A549 (cell line): ENCODE data around the gene KRTAP24-1. TPM values are rescaled to one million over a fixed set of nuclear protein-coding genes. Genes with fewer than 3 reads are reported as not detected.

Experiments
- ATAC-seq, 2 experiments: fragments of 200-7000 bp in 1 of 2; fragments of >200 bp in 1 of 2; cut with Nextera tagmentation in 1 of 2; cut with Tn5 transposase in 1 of 2; 3 replicates each; pipeline versions ENCODE4 v1.8.0 to v1.9.1; 2018 to 2020; ENCODE audit warnings: mild to moderate bottlenecking in 1 of 2, moderate library complexity in 1 of 2
- CTCF ChIA-PET: fragments of 300-600 bp; sonication (Branson Sonifier 250); formaldehyde crosslinking; extraction: SDS; loops from one replicate; lab custom pipeline; 2021; ENCODE audit warnings: antibody characterized with exemption, inconsistent platforms; lab: Yijun Ruan, JAX
- POLR2A ChIA-PET: fragments of 350-600 bp; formaldehyde crosslinking; extraction: SDS; loops from one replicate; lab custom pipeline; 2021; ENCODE audit warnings: antibody characterized with exemption, inconsistent platforms; lab: Yijun Ruan, JAX
- DNase-seq, 2 experiments: peaks; one replicate each; pipeline versions ENCODE4 v3.0.0 to v3.0.0-alpha.2; 2011 to 2016; ENCODE audit warnings: low read depth in 1 of 2, low spot score in 1 of 2
- FAIRE-seq: peaks from 2 replicates; lab custom pipeline; 2011; peaks lifted over from hg19 to GRCh38; lab: Jason Lieb, UNC
- H3K27ac ChIP-seq, 2 experiments: fragments of >200 bp; sonication (Bioruptor Twin); formaldehyde crosslinking; 3 replicates each; pipeline ENCODE4 v1.5.1; 2016 to 2017
- H3K4me1 ChIP-seq: fragments of >200 bp; sonication (Bioruptor Twin); formaldehyde crosslinking; 3 replicates; pipeline ENCODE4 v1.6.1; 2016
- H3K4me2 ChIP-seq: fragments of >200 bp; sonication (Bioruptor Twin); formaldehyde crosslinking; 3 replicates; pipeline ENCODE4 v1.6.1; 2016
- H3K4me3 ChIP-seq: fragments of >200 bp; sonication (Bioruptor Twin); formaldehyde crosslinking; 3 replicates; pipeline ENCODE4 v1.5.1; 2016
- H3K9me3 ChIP-seq: fragments of >200 bp; sonication (Bioruptor Twin); formaldehyde crosslinking; 3 replicates; pipeline ENCODE4 v1.6.1; 2016
- BHLHE40 ChIP-seq: IDR thresholded peaks from 2 replicates; pipeline ENCODE4 v1.6.1; 2012; ENCODE audit warnings: low read depth, low read length, inconsistent platforms
- CBX8 ChIP-seq: fragments of 200-600 bp; sonication (generic); IDR thresholded peaks from 2 replicates; pipeline ENCODE4 v1.6.1; 2016
- CHD2 ChIP-seq: fragments of 150-350 bp; IDR thresholded peaks from 2 replicates; pipeline ENCODE4 v1.6.1; 2014; ENCODE audit warnings: low read length; ENCODE audit not compliant: partially characterized antibody
- EP300 ChIP-seq, 2 experiments: fragments of >200 bp; sonication (Bioruptor Twin); formaldehyde crosslinking; IDR thresholded peaks; 2 replicates in 1 of 2; 3 replicates in 1 of 2; pipeline ENCODE4 v1.6.1; 2016 to 2017
- ESRRA ChIP-seq: fragments of 150-350 bp; IDR thresholded peaks from 2 replicates; pipeline ENCODE4 v1.6.1; 2014; ENCODE audit warnings: mild to moderate bottlenecking, low read length, borderline replicate concordance
- FOSB ChIP-seq: fragments of 250-450 bp; sonication (Bioruptor Pico); IDR thresholded peaks from 2 replicates; pipeline ENCODE4 v1.5.0; 2020; ENCODE audit warnings: mild to moderate bottlenecking, moderate library complexity
- FOSL2 ChIP-seq, 2 experiments: fragments of 450-650 bp in 1 of 2; fragments of >200 bp in 1 of 2; sonication (Bioruptor Twin) in 1 of 2; formaldehyde crosslinking; IDR thresholded peaks; 2 replicates each; pipeline versions ENCODE4 v1.5.0 to v1.6.1; 2016 to 2020; ENCODE audit warnings: mild to moderate bottlenecking in 1 of 2, moderate library complexity in 1 of 2
- FOXS1 ChIP-seq: fragments of 250-450 bp; sonication (Bioruptor Pico); IDR thresholded peaks from 2 replicates; pipeline ENCODE4 v1.5.0; 2020; ENCODE audit warnings: mild to moderate bottlenecking, moderate library complexity
- GATA3 ChIP-seq: IDR thresholded peaks from 2 replicates; pipeline ENCODE4 v1.6.1; 2012; ENCODE audit warnings: borderline replicate concordance
- HDAC2 ChIP-seq: fragments of 200-600 bp; sonication (generic); IDR thresholded peaks from 2 replicates; pipeline ENCODE4 v1.6.1; 2016
- HOXA7 ChIP-seq: fragments of 250-450 bp; sonication (Bioruptor Pico); IDR thresholded peaks from 2 replicates; pipeline ENCODE4 v1.5.0; 2020; ENCODE audit warnings: mild to moderate bottlenecking, moderate library complexity
- HOXB13 ChIP-seq: fragments of 250-450 bp; sonication (Bioruptor Pico); IDR thresholded peaks from 2 replicates; pipeline ENCODE4 v1.5.0; 2020; ENCODE audit warnings: low read depth, mild to moderate bottlenecking, moderate library complexity
- HOXB5 ChIP-seq: fragments of 250-450 bp; sonication (Bioruptor Pico); IDR thresholded peaks from 2 replicates; pipeline ENCODE4 v1.5.0; 2020; ENCODE audit warnings: mild to moderate bottlenecking, moderate library complexity
- JUN ChIP-seq, 2 experiments: fragments of >200 bp; sonication (Bioruptor Twin); formaldehyde crosslinking; IDR thresholded peaks; 2 replicates in 1 of 2; 3 replicates in 1 of 2; pipeline ENCODE4 v1.6.1; 2016 to 2017
- JUNB ChIP-seq: fragments of >200 bp; sonication (Bioruptor Twin); formaldehyde crosslinking; IDR thresholded peaks from 2 replicates; pipeline ENCODE4 v1.6.1; 2016
- KDM1A ChIP-seq: fragments of 200-600 bp; sonication (generic); IDR thresholded peaks from 2 replicates; pipeline ENCODE4 v1.6.1; 2016; ENCODE audit warnings: low read depth, mild to moderate bottlenecking
- MAFK ChIP-seq: fragments of 450-650 bp; IDR thresholded peaks from 2 replicates; pipeline ENCODE4 v1.6.1; 2014; ENCODE audit not compliant: partially characterized antibody
- MYC ChIP-seq: IDR thresholded peaks from 2 replicates; pipeline ENCODE4 v1.6.1; 2012; ENCODE audit warnings: mild to moderate bottlenecking, inconsistent platforms, low read length, improper control_type of control experiment, borderline replicate concordance
- NR3C1 ChIP-seq: fragments of >200 bp; sonication (Bioruptor Twin); formaldehyde crosslinking; IDR thresholded peaks from 3 replicates; pipeline ENCODE4 v1.6.1; 2017
- PBX3 ChIP-seq: IDR thresholded peaks from 2 replicates; pipeline ENCODE4 v1.6.1; 2012
- PHF8 ChIP-seq: fragments of 200-600 bp; sonication (generic); IDR thresholded peaks from 2 replicates; pipeline ENCODE4 v1.6.1; 2016; ENCODE audit warnings: low read depth, mild to moderate bottlenecking, antibody characterized with exemption, moderate library complexity, borderline replicate concordance
- POLR2A ChIP-seq: IDR thresholded peaks from 2 replicates; pipeline ENCODE4 v1.6.1; 2012; ENCODE audit warnings: mild to moderate bottlenecking, low read length
- POLR2AphosphoS2 ChIP-seq: conservative IDR thresholded peaks from 2 replicates; pipeline ENCODE4 v1.6.1; 2012; ENCODE audit warnings: low read length, improper control_type of control experiment, inconsistent platforms
- RAD21 ChIP-seq, 2 experiments: fragments of >200 bp in 1 of 2; sonication (Bioruptor Twin) in 1 of 2; formaldehyde crosslinking in 1 of 2; IDR thresholded peaks in 1 of 2; conservative IDR thresholded peaks in 1 of 2; 2 replicates in 1 of 2; 3 replicates in 1 of 2; pipeline ENCODE4 v1.6.1; 2012 to 2018; ENCODE audit warnings: inconsistent platforms in 1 of 2
- REST ChIP-seq: fragments of 200-600 bp; sonication (generic); IDR thresholded peaks from 2 replicates; pipeline ENCODE4 v1.6.1; 2016; ENCODE audit warnings: antibody characterized with exemption, mild to moderate bottlenecking, moderate library complexity
- RNF2 ChIP-seq: fragments of 200-600 bp; sonication (generic); IDR thresholded peaks from 2 replicates; pipeline ENCODE4 v1.6.1; 2016; ENCODE audit warnings: low read depth, mild to moderate bottlenecking, antibody characterized with exemption, moderate library complexity, borderline replicate concordance
- SREBF2 ChIP-seq: fragments of 450-650 bp; IDR thresholded peaks from 2 replicates; pipeline ENCODE4 v1.6.1; 2014; ENCODE audit warnings: mild to moderate bottlenecking, moderate library complexity
- TFCP2L1 ChIP-seq: fragments of 250-450 bp; sonication (Bioruptor Pico); IDR thresholded peaks from 2 replicates; pipeline ENCODE4 v1.5.0; 2021; ENCODE audit warnings: mild to moderate bottlenecking
- TP53 ChIP-seq: fragments of 250-450 bp; sonication (Bioruptor Pico); IDR thresholded peaks from 2 replicates; pipeline ENCODE4 v1.5.0; 2021; ENCODE audit warnings: mild to moderate bottlenecking, moderate library complexity
- ZC3H11A ChIP-seq: fragments of 450-650 bp; IDR thresholded peaks from 2 replicates; pipeline ENCODE4 v1.6.1; 2014; ENCODE audit warnings: antibody characterized with exemption, mild to moderate bottlenecking
- ZNF302 ChIP-seq: fragments of 250-450 bp; sonication (Bioruptor Pico); IDR thresholded peaks from 2 replicates; pipeline ENCODE4 v1.9.0; 2021; ENCODE audit warnings: inconsistent platforms, mild to moderate bottlenecking, moderate library complexity
- ZSCAN20 ChIP-seq: fragments of 250-450 bp; sonication (Bioruptor Pico); IDR thresholded peaks from 2 replicates; pipeline ENCODE4 v1.8.0; 2022; ENCODE audit warnings: mild to moderate bottlenecking, moderate library complexity
- WGBS: methylation state at CpG from one replicate; pipeline ENCODE4 v1.1.6; 2017; ENCODE audit errors: missing lambda C conversion rate; 5-methylcytosine and 5-hydroxymethylcytosine counted together
- polyA plus RNA-seq, 4 experiments: library from polyadenylated mRNA; depleted of rRNA in 3 of 4; stranded (reverse); fragments of >200 nt; fragmentation: RNase III in 1 of 4; extraction: RNeasy Plus Mini Kit Qiagen cat#74134 plus additional on column Dnase treatment in 1 of 4; gene quantifications; 2 replicates in 3 of 4; 3 replicates in 1 of 4; pipeline ENCODE4 v1.2.3, GENCODE V29; 2011 to 2017

The KRTAP24-1 gene
- polyA plus RNA-seq, 2 of the 4 experiments (the other 2 are of a cell fraction) = not detected

- Histone ChIP-seq H3K4me1 (no peaks in the 10 kb centered on the region), H3K27ac (no peak overlapping the region), H3K4me2 (no peak overlapping the region), H3K4me3 (no peak overlapping the region), H3K9me3 (no peaks in the 10 kb centered on the region)
- CTCF ChIA-PET = interaction anchor here (0.7 to 1.3 kb wide), 6 partner anchors 14 to 737 kb away, joined by 3 to 4 read pairs (median 4); no protein-coding TSS in a partner anchor
- 8% methylated on average over 4 of the region's 4 CpGs for WGBS
- ATAC-seq (no peak), FAIRE-seq (no peak), DNase-seq (peak in 1 of 2 experiments; percentile 12)
- POLR2A ChIA-PET = no interaction called here
- TF ChIP-seq EP300 (IDR thresholded peaks at IDR 0.05) = no peak
- no peak for TF ChIP-seq ESRRA
- no peak for TF ChIP-seq NR3C1
- TF ChIP-seq RAD21 (conservative IDR thresholded peaks at IDR 0.05 in 1 of 2, IDR thresholded peaks at IDR 0.05 in 1 of 2) = 0 out of 5 replicates have a peak, but pooled peaks of 1 of the 2 experiments have one; percentile 10
- TF ChIP-seq JUNB = no peak
- no peak for TF ChIP-seq HOXB13 (CRISPR knock-in tag)
- TF ChIP-seq HOXB5 (CRISPR knock-in tag) = no peak
- TF ChIP-seq MYC = no peak
Observed at GRCh38 chr21:30257773-30258172, 25.0 kb downstream of the KRTAP24-1 start.

- ATAC-seq (no peak), FAIRE-seq (no peak), DNase-seq (no peak)
- ChIA-PET CTCF (no interaction called here), POLR2A (no interaction called here)
- Histone ChIP-seq H3K4me1 (no peaks in the 10 kb centered on the region), H3K9me3 (no peaks in the 10 kb centered on the region), H3K4me2 (no peak overlapping the region), H3K4me3 (no peak overlapping the region), H3K27ac (no peak overlapping the region)
- no peak for TF ChIP-seq SREBF2
- no peak for TF ChIP-seq HDAC2
- no peak for TF ChIP-seq HOXA7 (CRISPR knock-in tag)
- TF ChIP-seq MYC = no peak
- TF ChIP-seq TFCP2L1 (CRISPR knock-in tag) = no peak
- no peak for TF ChIP-seq POLR2A
- TF ChIP-seq BHLHE40 = no peak
- TF ChIP-seq ZC3H11A = no peak
- no peak for TF ChIP-seq CHD2
- TF ChIP-seq KDM1A = no peak
- TF ChIP-seq FOSL2 (IDR thresholded peaks at IDR 0.05) = no peak
- no peak for TF ChIP-seq FOSL2 (CRISPR knock-in tag; IDR thresholded peaks at IDR 0.05)
- no peak for TF ChIP-seq FOXS1
- TF ChIP-seq TP53 (CRISPR knock-in tag) = no peak
- no peak for TF ChIP-seq PBX3
- no peak for TF ChIP-seq FOSB (CRISPR knock-in tag)
- no peak for TF ChIP-seq CBX8
- TF ChIP-seq RNF2 = no peak
- TF ChIP-seq JUN (IDR thresholded peaks at IDR 0.05) = no peak
- TF ChIP-seq PHF8 = no peak
- 57% methylated on average over 4 of the region's 4 CpGs for WGBS
Observed at GRCh38 chr21:30256100-30256499, 26.6 kb downstream of the KRTAP24-1 start.

GRCh38 chr21:30255679-30256078, 27.1 kb downstream of the KRTAP24-1 start:
- FAIRE-seq = no peak

More at GRCh38 chr21:30255679-30256078, 27.1 kb downstream of the KRTAP24-1 start:
- Histone ChIP-seq H3K27ac (no peak overlapping the region), H3K4me3 (no peak overlapping the region), H3K9me3 (no peaks in the 10 kb centered on the region), H3K4me2 (no peak overlapping the region), H3K4me1 (no peaks in the 10 kb centered on the region)
- ATAC-seq = no peak
- ChIA-PET POLR2A (no interaction called here), CTCF (no interaction called here)
- TF ChIP-seq GATA3 (no peak), POLR2AphosphoS2 (no peak), HOXB13 (CRISPR knock-in tag) (no peak), BHLHE40 (no peak), REST (no peak), ZNF302 (CRISPR knock-in tag) (no peak), ZSCAN20 (CRISPR knock-in tag) (no peak), POLR2A (no peak), TP53 (CRISPR knock-in tag) (no peak), PHF8 (no peak), MYC (no peak), SREBF2 (no peak), MAFK (no peak), TFCP2L1 (CRISPR knock-in tag) (no peak)
- DNase-seq = no peak
- 9% methylated on average over 1 of the region's 1 CpG for WGBS
